ENCODE results near the gene FDXR.

- TF ChIP-seq, protein P1, sequence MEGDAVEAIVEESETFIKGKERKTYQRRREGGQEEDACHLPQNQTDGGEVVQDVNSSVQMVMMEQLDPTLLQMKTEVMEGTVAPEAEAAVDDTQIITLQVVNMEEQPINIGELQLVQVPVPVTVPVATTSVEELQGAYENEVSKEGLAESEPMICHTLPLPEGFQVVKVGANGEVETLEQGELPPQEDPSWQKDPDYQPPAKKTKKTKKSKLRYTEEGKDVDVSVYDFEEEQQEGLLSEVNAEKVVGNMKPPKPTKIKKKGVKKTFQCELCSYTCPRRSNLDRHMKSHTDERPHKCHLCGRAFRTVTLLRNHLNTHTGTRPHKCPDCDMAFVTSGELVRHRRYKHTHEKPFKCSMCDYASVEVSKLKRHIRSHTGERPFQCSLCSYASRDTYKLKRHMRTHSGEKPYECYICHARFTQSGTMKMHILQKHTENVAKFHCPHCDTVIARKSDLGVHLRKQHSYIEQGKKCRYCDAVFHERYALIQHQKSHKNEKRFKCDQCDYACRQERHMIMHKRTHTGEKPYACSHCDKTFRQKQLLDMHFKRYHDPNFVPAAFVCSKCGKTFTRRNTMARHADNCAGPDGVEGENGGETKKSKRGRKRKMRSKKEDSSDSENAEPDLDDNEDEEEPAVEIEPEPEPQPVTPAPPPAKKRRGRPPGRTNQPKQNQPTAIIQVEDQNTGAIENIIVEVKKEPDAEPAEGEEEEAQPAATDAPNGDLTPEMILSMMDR (IDR thresholded peaks at IDR 0.05; ENCODE audit: extremely low read depth in 1 of 2, insufficient read depth in 1 of 2, low read depth in 1 of 2, low read length in 2 of 2): no peak
- TF ChIP-seq POLR2A (IDR thresholded peaks at IDR 0.05; ENCODE audit: low read depth, low read length) (no peak), POLR2AphosphoS5 (IDR thresholded peaks at IDR 0.05; ENCODE audit: insufficient read depth, low read depth, low read length) (no peak)
These were observed 15.6 kb downstream of the FDXR start for GRCh38 chr17:74857191-74857590.

Data from endothelial cell of umbilical vein (primary cell).